ENCODE data around the gene FCER2. TPM values are rescaled to one million over a fixed set of nuclear protein-coding genes. Genes with fewer than 3 reads are reported as not detected.

The FCER2 gene
- total and polyA plus RNA-seq, 11 donors = 0.06 to 1.5 (median 0.23) TPM; not detected in 6

GRCh38 chr19:7705387-7706187 lies 3.7 kb upstream of the FCER2 start:
- peak; percentile 42 to 70 (median 47) for DNase-seq
- no peak for TF ChIP-seq CTCF (IDR thresholded peaks at IDR 0.05)
- TF ChIP-seq POLR2A (IDR thresholded peaks at IDR 0.05) = no peak
- WGBS, 4 donors = 54 to 60% (median 59%) methylated on average over 22 to 24 of the region's 24 CpGs
- intact Hi-C loops (cut with DNase I) = no loop called here
- H3K4me3 ChIP-seq = no peak overlapping the region
- H3K9me3 ChIP-seq = no peaks in the 10 kb centered on the region
- peaks cover 0 to 28% (median 4%) of the 10 kb centered on the region in 9 donors for H3K27me3 ChIP-seq
- peak overlapping the region in 5 of 12 donors; percentile 24 to 91 (median 39) for H3K27ac ChIP-seq
- H3K36me3 ChIP-seq = no peaks in the 10 kb centered on the region
- peak in 2 of 4 donors; percentile 53 to 62 for ATAC-seq
- H3K4me1 ChIP-seq = peaks cover 0 to 39% (median 0%) of the 10 kb centered on the region in 12 donors

- no peak for DNase-seq
- ATAC-seq = no peak
- intact Hi-C loops (cut with DNase I) = no loop called here
- Histone ChIP-seq H3K9me3 (no peaks in the 10 kb centered on the region), H3K27me3 (peaks cover 0 to 35% (median 4%) of the 10 kb centered on the region in 9 donors), H3K4me3 (no peak overlapping the region), H3K36me3 (no peaks in the 10 kb centered on the region), H3K4me1 (peaks cover 0 to 45% (median 0%) of the 10 kb centered on the region in 12 donors), H3K27ac (no peak overlapping the region)
- TF ChIP-seq POLR2A (IDR thresholded peaks at IDR 0.05) (no peak), CTCF (IDR thresholded peaks at IDR 0.05) (no peak)
- WGBS, 4 donors = 68 to 77% (median 75%) methylated on average over 6 of the region's 6 CpGs
Measured at GRCh38 chr19:7704280-7705060, 2.5 kb upstream of the FCER2 start.

- Histone ChIP-seq H3K9me3 (no peaks in the 10 kb centered on the region), H3K36me3 (no peaks in the 10 kb centered on the region), H3K4me3 (no peak overlapping the region), H3K4me1 (peaks cover 0 to 48% (median 0%) of the 10 kb centered on the region in 12 donors), H3K27ac (no peak overlapping the region), H3K27me3 (peaks cover 0 to 41% (median 6%) of the 10 kb centered on the region in 9 donors)
- no peak for TF ChIP-seq CTCF (IDR thresholded peaks at IDR 0.05)
- no peak for TF ChIP-seq POLR2A (IDR thresholded peaks at IDR 0.05)
- ATAC-seq = no peak
- intact Hi-C loops (cut with DNase I) = no loop called here
- DNase-seq = no peak
- WGBS, 4 donors = 50 to 62% (median 60%) methylated on average over 8 of the region's 8 CpGs
Measured at GRCh38 chr19:7703332-7703731, 1.4 kb upstream of the FCER2 start.

Data from heart left ventricle (tissue), 16 donors.